Middle frontal gyrus (tissue), 1 donor: ENCODE results near the gene KDELR3.
A peak's percentile ranks its signal among the peaks of the same experiment; 100 is the strongest.

Experiments
- DNase-seq: peaks from one replicate; pipeline ENCODE4 v3.0.0-alpha.2; 2015; ENCODE audit warnings: low spot score; ENCODE audit errors: extremely low spot score

KDELR3 gene

GRCh38 chr22:38481871-38482332 is 14.0 kb downstream of the KDELR3 start:
- no peak for DNase-seq

- no peak for DNase-seq
These were observed 14.9 kb downstream of the KDELR3 start for GRCh38 chr22:38482662-38483308.

DNA sequence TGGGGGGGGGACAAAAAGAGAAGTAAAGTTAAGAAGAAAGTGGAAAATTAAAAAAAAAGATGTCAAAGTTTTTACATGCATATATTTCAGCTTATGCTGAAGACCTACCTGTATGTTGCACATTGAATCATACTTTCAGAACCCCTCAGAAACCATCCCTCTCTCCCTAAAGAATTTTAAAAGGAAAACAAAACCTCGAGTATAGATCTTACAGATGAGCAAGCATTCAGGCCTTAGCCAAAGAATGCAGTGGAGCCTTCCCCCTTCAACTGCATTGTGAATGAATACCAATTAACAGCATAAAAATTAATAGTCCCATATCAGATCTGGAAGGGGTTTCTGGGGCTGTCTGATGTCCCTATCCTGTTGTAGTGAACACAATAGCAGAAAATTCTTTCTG is 16.3 kb downstream of the KDELR3 start:
- DNase-seq: no peak

- DNase-seq: no peak
These were observed 17.9 kb downstream of the KDELR3 start for GRCh38 chr22:38485783-38486182.

- no peak for DNase-seq
These were observed 20.1 kb downstream of the KDELR3 start for GRCh38 chr22:38487946-38488345.

GRCh38 chr22:38489142-38489541 is 21.2 kb downstream of the KDELR3 start:
- DNase-seq: no peak

DNA sequence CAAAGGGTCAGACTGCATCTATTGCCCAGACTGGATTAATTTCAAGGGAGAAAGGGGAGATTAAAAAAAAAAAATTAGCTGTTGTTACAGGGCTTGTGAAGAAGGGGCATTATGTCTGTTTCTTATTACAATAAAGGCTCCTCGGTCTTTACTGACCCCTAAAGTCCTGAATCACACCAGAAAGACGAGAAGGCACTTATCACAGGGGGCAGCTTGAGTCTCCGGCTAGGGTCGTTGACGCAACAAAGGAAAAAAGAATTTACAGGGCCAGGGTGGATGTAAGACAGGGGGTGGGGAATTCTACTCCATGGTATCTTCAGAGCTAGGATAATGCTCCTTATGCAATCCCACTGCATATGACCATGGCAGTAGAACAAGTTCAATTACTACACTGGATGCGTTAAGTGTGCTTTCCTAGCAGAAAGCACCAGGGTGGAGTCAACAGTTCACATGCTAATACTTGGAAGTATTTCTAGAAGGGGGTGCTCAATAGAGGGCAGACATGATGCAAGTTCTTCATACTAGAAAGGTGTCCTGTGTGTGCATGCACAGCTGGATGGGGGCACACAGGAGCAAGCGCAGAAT is 21.8 kb downstream of the KDELR3 start:
- no peak for DNase-seq

- DNase-seq: no peak
These were observed 22.6 kb downstream of the KDELR3 start for GRCh38 chr22:38490475-38490874.

DNA sequence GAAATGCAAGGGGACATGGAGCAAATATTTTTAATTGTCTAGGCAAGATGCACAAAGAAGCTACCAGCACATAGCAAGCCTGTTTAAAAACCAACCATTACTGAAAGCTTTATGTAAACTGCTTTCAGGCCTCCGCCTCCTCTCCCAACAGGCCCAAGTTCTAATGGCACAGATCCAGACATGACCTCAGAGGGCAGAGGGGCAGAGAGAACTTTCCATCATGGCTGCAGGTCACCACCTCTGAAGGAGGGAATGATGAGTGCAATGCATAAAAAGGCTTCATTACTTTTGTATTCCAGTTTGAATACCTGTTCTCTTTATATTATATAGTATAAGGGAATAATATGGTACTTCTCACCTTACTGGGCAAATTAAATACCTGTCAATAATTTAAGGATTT is 23.0 kb downstream of the KDELR3 start:
- no peak for DNase-seq

- DNase-seq: no peak
These were observed 23.9 kb downstream of the KDELR3 start for GRCh38 chr22:38491707-38492348.

- no peak for DNase-seq
These were observed 26.6 kb downstream of the KDELR3 start for GRCh38 chr22:38494498-38494897.

DNA sequence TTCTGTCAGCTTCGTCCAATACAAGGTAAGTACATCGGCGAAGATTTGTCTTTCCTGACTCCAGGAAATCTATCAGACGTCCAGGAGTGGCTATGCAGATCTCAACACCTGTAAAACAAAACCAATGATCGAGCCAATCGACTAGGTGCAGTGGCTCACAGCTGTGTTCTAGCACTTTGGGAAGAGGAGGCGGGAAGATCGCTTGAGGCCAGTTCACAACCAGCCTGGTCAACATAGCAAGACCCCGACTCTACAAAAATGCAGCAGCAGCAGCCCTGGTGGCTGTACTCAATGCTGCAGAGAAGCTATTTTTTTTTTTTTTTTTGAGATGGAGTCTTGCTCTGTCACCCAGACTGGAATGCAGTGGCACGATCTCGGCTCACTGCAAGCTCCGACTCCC is 27.0 kb downstream of the KDELR3 start:
- DNase-seq: no peak

GRCh38 chr22:38497869-38498268 is 30.0 kb downstream of the KDELR3 start:
- no peak for DNase-seq

GRCh38 chr22:38501797-38502672 is 34.1 kb downstream of the KDELR3 start:
- no peak for DNase-seq

DNA sequence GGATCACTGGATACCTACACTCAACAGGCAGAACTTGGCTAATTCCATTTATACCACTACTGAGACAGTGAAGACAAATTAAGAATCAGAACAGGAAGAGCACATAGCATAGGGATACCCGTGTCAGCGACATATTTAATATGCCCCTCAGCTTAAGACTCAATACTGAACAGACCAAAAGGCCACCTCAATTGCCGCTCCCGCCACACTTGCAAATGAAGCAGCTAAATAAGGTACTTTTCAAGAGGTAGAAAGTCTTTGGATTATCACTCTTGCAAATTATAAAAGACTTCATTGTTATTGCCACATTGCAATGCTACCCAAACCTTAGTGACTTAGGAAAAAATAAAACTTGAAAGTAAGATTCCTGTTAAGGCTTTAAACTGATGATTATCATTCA is 35.1 kb downstream of the KDELR3 start:
- no peak for DNase-seq

DNA sequence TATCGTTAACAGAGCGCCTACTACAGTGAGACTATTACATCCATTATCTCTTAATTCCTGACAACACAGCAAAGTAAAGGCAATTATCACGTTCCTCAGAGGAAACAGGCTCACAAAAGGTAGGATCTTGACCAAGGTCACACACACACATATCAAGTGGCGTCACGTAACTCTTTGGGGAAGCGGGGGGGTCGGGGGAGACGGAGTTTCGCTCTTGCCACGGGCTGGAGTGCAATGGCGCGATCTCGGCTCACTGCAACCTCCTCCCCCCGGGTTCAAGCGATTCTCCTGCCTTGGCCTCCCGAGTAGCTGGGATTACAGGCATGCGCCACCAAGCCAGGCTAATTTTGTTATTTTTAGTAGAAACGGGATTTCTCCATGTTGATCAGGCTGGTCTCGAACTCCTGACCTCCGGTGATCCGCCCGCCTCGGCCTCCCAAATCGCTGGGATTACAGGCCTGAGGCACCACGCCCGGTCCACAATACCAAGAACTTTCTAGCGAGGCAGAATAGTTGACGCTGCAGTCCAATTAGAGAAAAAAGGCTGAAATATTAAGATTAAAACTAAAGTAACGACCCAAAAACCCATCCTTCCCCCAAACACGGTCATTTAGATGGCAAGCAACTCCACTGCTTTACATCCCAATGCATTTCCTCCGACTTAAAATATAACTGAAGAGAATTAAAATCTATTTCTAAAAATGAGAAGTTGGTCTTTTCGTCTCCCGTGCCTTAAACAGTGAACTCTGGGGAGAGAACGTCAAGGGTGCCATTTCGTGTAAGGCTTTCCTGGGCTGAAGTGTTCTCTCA is 37.0 kb downstream of the KDELR3 start:
- DNase-seq: no peak

DNA sequence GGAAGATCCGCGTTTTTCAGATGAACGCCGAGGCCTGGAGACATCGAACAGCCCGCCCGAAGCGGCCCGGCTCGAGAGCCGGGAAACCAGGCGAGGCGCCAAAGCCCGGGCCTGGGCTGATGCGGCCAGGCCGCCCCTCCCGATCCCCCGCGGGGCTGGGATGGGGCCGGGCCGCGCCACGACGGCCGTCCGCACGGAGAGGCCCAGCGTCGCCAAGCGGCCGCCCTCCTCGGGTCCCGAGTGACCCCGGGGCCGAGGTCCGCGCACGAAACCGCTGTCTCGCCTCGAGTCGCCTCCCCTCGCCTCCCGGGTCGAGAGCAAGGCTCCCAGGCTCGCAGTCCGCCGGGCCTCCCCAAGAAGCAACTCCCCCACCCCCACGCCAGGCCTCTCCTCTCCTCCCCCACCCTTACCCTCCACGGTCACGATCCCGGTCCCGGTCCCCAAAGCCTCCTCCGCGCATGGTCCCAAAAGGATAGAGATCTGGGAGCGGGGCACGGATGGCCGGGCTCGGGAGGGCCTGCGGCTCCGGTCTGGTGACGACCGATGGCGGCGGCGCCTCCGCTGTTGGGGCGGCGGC is 37.7 kb downstream of the KDELR3 start:
- peak; percentile 57 for DNase-seq

GRCh38 chr22:38506118-38506962 is 38.4 kb downstream of the KDELR3 start, which contains the start of gene DDX17:
Gene DDX17 (minus strand): TSS chr22:38506311.
- peak; percentile 97 for DNase-seq

- no peak for DNase-seq
These were observed 42.6 kb downstream of the KDELR3 start for GRCh38 chr22:38510416-38510970.
